NB4 (cell line): ENCODE data around the gene PRKACG.

Experiments used
- CTCF ChIP-seq: IDR thresholded peaks from one replicate; pipeline ENCODE4 v1.5.1; 2012; ENCODE audit warnings: low read depth, low read length
- MAX ChIP-seq: IDR thresholded peaks from 2 replicates; pipeline ENCODE4 v1.6.1; 2011; ENCODE audit warnings: low read depth, low read length
- MYC ChIP-seq: IDR thresholded peaks from 2 replicates; pipeline ENCODE4 v1.6.1; 2011; ENCODE audit warnings: low read depth, low read length
- POLR2A ChIP-seq: IDR thresholded peaks from 2 replicates; pipeline ENCODE4 v1.6.1; 2011; ENCODE audit warnings: mild to moderate bottlenecking; ENCODE audit not compliant: insufficient read length; ENCODE audit errors: extremely low read depth

- TF ChIP-seq CTCF (no peak), POLR2A (no peak), MAX (no peak), MYC (no peak)
Observed at GRCh38 chr9:68980341-68980914, 33.5 kb downstream of the PRKACG start.
